Measurements from ENCODE around the gene GPR89A.

GPR89A gene

DNA sequence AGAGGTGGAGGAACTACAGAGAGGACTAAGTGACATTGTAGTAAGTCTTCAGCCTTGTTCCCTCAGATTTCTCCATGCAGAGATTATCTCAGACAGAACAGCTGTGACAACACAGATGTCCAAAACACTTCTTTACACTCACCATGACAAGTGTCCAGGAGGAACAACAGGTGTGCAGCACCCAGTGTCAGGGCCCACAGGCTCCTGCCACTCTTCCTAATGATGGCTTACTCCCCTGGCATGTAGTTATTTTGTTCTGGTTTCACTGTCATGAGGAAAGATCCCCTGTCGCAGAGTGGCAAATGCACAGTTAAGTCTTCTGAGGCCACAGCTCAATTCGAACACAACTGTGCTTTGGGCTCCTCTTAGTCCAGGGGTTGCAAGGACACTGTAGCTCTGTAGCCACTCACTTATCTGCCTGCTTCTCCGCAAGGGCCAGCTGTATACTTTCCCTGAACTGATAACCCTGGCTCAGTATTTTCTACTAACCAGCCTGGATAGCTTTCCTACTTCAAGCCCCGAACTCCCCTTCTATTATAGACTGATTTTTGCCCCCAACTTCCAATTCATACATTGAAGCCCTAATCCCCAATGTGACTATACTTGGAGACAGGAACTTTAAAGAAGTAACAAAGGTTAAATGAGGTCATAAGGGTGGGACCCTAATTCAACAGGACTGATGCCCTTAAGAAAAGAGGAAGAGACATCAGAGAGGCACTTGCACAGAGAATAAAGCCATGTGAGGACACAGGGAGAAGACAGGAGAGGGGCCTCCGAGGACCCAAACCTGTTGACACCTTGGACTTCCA is 88.2 kb downstream of the GPR89A start:
- Mint-ChIP-seq H3K36me3 (no peaks in the 10 kb centered on the region), H3K4me1 (peaks cover 11% of the 10 kb centered on the region), H3K9me3 (no peaks in the 10 kb centered on the region), H3K27me3 (peaks cover 43% of the 10 kb centered on the region), H3K4me3 (no peak overlapping the region), H3K27ac (no peak overlapping the region)
- DNase-seq, result no peak
- CTCF ChIA-PET, result no interaction called here

DNA sequence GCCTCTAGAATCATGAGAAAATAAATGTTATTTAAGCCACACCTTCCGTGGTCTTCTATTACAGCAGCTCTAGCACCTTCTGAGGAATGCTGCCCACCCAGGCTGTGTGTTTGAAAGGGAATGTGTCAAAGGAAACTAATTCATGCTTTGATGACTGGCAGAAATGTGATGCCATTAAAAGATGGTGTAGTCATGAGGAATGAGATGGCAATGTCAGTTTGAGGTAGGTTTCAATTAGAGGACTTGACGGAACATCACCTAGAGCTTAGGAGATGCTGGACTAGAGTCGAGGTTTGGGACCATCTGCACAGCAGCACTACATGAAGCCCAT is 88.8 kb downstream of the GPR89A start:
- DNase-seq, result no peak
- CTCF ChIA-PET, result no interaction called here
- H3K27ac Mint-ChIP-seq, result no peak overlapping the region
- no peaks in the 10 kb centered on the region for H3K9me3 Mint-ChIP-seq
- peaks cover 43% of the 10 kb centered on the region for H3K27me3 Mint-ChIP-seq
- H3K4me1 Mint-ChIP-seq, result peaks cover 5% of the 10 kb centered on the region
- H3K36me3 Mint-ChIP-seq, result no peaks in the 10 kb centered on the region
- no peak overlapping the region for H3K4me3 Mint-ChIP-seq

DNA sequence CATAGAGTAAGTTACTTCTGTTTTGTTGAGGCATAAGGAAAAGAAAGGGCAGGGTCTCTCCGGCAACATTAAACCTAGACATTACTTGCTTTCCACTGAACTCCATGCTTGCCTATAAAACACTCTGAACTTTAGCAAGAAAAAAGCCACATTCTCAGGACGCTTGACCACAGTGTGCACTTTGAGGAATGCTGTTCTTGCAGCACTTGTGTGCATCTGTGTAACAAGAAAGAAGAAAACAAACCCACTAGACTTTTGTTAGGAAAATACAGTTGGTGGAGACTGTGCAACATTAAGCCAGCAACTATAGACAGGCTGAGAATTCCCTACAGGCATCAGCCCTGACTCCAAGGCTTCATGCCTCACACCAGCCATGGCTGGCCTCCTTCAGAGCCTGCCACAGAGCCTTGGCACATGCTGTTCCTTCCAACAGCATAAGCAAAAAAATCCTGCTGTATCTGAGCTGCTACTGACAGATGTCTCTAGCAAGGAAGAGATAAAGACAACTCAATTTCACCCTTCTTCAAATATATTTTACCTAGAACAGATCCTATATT is 93.6 kb downstream of the GPR89A start:
- no peaks in the 10 kb centered on the region for H3K9me3 Mint-ChIP-seq
- no peak overlapping the region for H3K27ac Mint-ChIP-seq
- H3K4me3 Mint-ChIP-seq, result no peak overlapping the region
- peaks cover 53% of the 10 kb centered on the region for H3K27me3 Mint-ChIP-seq
- CTCF ChIA-PET, result no interaction called here
- no peaks in the 10 kb centered on the region for H3K4me1 Mint-ChIP-seq
- no peaks in the 10 kb centered on the region for H3K36me3 Mint-ChIP-seq
- no peak for DNase-seq

DNA sequence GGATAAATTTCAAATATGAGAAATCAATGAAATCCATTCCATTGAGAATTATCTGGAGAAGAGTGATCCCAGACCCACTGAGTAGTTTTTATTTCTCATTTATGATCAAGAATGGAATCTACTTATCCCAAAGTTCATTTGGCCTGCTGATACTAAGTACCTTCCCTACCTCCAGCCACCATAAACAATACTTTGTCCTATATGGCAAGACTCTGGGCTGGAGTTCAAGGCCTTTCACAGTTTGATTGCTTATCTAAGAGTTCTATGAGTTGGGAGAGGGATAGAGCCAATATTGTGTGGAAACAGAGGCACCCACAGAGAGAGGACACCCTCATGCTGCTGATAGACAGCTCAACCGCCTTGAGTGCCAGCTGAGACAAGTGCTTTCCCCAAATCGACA is 94.3 kb downstream of the GPR89A start:
- Mint-ChIP-seq H3K4me1 (no peaks in the 10 kb centered on the region), H3K36me3 (no peaks in the 10 kb centered on the region), H3K27me3 (peaks cover 54% of the 10 kb centered on the region), H3K9me3 (no peaks in the 10 kb centered on the region), H3K27ac (no peak overlapping the region), H3K4me3 (no peak overlapping the region)
- CTCF ChIA-PET, result no interaction called here
- DNase-seq, result no peak

DNA sequence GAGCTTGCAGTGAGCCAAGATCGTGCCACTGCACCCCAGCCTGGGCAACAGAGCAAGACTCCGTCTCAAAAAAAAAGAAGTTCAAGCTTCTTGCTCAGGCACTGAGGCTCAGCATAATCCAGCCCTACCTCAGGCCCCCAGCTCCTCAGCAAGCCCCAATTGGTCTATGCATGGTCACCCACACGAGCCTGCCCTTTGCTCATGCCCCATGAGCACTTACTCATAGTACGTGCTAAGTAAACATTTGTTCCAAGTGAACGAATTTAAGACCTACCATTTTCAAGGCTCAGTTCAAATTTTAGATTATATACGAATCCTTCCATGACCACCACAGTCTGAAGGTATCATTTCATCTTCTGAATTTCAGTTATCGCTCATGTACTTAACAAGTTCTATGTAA is 95.0 kb downstream of the GPR89A start:
- H3K27ac Mint-ChIP-seq, result no peak overlapping the region
- H3K9me3 Mint-ChIP-seq, result no peaks in the 10 kb centered on the region
- H3K27me3 Mint-ChIP-seq, result peaks cover 58% of the 10 kb centered on the region
- no peaks in the 10 kb centered on the region for H3K4me1 Mint-ChIP-seq
- no peak for DNase-seq
- CTCF ChIA-PET, result interaction anchor here (2.7 kb wide), 1 partner anchor 18 kb away, joined by 8 read pairs; no protein-coding TSS in a partner anchor
- no peaks in the 10 kb centered on the region for H3K36me3 Mint-ChIP-seq
- H3K4me3 Mint-ChIP-seq, result no peak overlapping the region

DNA sequence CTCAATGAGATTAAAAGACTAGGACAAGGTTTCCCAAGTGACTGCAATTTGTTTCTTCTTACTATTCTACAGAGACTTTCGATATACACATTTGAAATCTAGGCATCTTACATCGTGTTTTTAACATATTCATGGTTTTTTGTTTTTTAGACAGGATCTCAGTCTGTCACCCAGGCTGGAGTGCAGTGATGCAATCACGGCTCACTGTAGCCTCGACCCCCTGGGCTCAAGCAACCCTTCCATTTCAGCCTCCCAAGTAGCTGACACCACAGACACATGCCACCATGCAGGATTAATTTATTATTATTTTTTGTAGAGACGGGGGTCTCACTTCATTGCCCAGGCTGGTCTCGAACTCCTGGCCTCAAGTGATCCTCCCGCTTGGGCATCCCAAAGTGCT is 97.8 kb downstream of the GPR89A start:
- Mint-ChIP-seq H3K27me3 (peaks cover 46% of the 10 kb centered on the region), H3K9me3 (no peaks in the 10 kb centered on the region), H3K4me1 (no peaks in the 10 kb centered on the region), H3K4me3 (no peak overlapping the region), H3K36me3 (no peaks in the 10 kb centered on the region), H3K27ac (no peak overlapping the region)
- no peak for DNase-seq
- CTCF ChIA-PET, result interaction anchor here (2.7 kb wide), 1 partner anchor 15 kb away, joined by 8 read pairs; no protein-coding TSS in a partner anchor

DNA sequence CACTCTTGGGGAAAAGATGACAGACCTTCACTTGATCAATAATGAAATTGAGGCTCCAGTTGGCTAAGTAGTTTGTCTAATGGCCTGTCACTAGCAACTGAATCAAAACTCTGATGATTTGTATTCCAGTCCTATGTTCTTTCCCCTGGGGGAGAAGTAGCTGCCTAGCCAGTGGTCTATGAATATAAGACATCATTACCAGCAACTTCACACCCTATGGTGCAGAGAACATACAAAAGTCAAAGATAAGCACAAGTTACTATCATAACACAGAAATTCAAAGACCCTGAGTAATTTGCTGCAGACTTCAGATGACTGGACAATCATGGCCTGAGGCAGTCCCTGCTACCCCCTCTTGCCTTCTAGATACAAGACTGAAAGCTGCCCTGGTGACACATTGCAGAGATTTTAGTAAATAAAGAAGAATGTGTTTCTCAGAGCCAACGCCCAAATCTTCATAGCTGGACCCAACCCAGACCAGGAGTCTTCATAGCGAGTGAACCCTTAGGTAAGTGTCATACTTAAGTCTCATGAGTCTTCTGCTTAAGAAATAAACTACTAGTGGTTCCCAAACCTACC is 98.4 kb downstream of the GPR89A start:
- Mint-ChIP-seq H3K27me3 (peaks cover 47% of the 10 kb centered on the region), H3K36me3 (no peaks in the 10 kb centered on the region), H3K27ac (no peak overlapping the region), H3K4me1 (no peaks in the 10 kb centered on the region), H3K9me3 (no peaks in the 10 kb centered on the region), H3K4me3 (no peak overlapping the region)
- no peak for DNase-seq
- CTCF ChIA-PET, result no interaction called here

DNA sequence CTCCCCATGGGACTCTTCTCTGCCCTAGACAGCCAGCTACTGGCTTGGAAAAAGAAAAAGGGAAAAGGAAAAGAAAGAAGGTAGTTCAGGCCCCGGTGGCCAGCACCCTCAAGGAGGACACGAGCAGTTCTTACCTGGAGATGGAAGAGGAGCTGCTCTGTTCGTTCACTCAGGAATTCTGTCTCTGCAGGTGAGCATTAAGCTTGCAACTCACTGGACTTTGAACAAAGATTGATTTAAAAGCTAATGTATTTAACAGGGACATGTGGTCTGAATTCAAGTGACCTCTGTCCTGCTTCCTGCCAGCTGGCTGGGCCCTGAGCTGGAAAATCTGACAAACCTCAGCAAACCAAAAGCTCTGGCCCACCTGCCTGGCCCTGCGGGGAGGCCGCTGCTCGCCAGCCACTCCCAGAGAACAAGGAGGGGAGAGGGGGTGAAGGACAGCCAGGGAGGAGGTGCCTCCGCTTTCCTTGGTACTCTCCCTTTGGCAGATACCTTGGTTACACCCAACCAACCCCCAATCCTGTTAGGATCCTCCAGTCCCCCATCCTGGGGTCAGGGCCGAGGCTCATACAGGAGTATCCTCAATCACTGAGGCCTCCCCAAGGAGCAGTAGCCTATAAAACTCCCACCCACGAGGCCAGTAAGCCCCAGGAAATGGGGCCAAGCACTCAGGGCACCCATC is 99.5 kb downstream of the GPR89A start, which contains the start of gene PDZK1:
Gene PDZK1, minus strand, starts transcription at position 186 of the 685 bp plus-strand sequence. CDS start 19,347 bp downstream, outside the sequence.
- DNase-seq, result no peak
- Mint-ChIP-seq H3K27me3 (peaks cover 49% of the 10 kb centered on the region), H3K9me3 (no peaks in the 10 kb centered on the region), H3K27ac (no peak within 1 kb of the TSS), H3K36me3 (no peaks in the 10 kb centered on the region), H3K4me3 (no peak within 1 kb of the TSS), H3K4me1 (no peaks in the 10 kb centered on the region)
- CTCF ChIA-PET, result no interaction called here

DNA sequence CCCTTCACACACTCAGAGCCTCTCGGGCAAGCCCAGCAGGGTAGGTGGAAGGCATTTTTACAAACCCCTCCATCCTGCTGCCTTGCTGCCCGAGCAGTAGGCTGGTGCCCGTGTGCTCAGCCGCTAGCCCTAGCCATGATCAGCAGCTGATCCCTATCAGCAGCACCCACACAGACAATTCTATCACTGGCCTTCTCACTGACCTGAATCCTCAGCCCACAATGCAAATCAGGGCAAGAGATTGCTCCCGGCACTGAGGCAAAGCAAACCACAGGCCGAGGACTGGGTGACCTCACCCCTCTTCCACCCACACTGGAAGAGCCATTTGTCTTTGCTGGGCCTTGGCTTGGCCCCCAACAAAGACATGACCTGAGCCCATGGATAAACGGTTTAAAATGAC is 100.3 kb downstream of the GPR89A start:
- no peak overlapping the region for H3K4me3 Mint-ChIP-seq
- no peaks in the 10 kb centered on the region for H3K9me3 Mint-ChIP-seq

DNA sequence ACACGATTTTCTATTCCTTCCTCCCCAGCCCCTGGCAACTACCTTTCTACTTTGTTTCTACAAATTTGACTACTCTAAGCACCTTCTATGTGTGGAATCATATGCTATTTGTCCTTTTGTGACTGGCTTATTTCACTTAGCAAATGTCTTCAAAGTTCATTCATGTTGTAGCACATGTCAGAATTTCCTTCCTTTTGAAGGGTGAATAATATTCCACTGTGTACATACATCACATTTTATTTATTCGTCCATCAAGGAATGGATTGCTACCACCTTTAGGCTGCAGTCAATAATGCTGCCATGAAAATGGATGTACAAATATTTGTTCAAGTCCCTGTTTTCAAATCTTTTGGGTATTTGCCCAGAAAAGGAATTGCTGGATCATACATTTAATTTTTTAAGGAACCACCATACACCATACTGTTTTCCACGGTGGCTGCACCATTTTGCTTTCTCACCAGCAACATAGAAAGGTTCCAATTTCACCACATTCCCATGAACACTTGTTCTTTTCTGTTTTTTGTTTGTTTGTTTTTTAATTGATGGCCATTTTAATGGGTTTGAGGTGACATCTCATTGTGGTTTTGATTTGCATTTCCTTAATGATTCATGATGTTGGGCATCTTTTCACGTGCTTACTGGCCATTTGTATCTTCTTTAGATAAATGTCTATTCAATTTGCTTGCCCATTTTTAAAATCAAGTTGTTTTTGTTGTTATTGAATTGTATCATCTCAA is 102.7 kb downstream of the GPR89A start:
- CTCF ChIA-PET, result interaction anchor here (1.0 kb wide), 1 partner anchor 9 kb away, joined by 4 read pairs; the partner anchor contains the start of gene CD160
- Mint-ChIP-seq H3K27me3 (peaks cover 29% of the 10 kb centered on the region), H3K4me1 (no peaks in the 10 kb centered on the region), H3K36me3 (no peaks in the 10 kb centered on the region), H3K9me3 (no peaks in the 10 kb centered on the region), H3K27ac (no peak overlapping the region), H3K4me3 (no peak overlapping the region)
- no peak for DNase-seq

More for the DNA sequence above, 100.3 kb downstream of the GPR89A start:
- Mint-ChIP-seq H3K27me3 (peaks cover 49% of the 10 kb centered on the region), H3K36me3 (no peaks in the 10 kb centered on the region), H3K4me1 (no peaks in the 10 kb centered on the region), H3K27ac (no peak overlapping the region)
- CTCF ChIA-PET, result no interaction called here
- no peak for DNase-seq

DNA sequence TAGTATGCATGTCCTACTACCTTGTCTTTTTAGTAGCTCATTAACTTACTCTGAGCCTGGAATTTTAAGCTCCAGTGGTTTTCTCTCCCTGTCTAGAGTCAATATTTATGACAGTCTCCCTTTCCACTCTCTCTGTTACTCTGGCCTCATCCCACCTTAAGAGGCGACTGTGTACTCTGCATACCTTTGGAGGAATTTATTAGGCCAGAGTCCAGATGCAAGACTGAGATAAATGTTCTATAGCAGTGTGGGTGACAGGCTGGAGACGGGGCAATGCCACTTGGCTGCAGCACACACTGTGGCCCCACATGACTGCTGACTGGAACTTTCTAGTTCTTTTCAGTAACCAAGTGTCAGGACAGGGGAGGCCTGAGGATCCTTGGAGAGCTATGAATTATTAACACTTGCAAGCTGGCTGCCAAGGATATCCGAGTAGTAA is 103.4 kb downstream of the GPR89A start:
- Mint-ChIP-seq H3K9me3 (no peaks in the 10 kb centered on the region), H3K4me1 (no peaks in the 10 kb centered on the region), H3K27ac (no peak overlapping the region), H3K4me3 (no peak overlapping the region), H3K36me3 (no peaks in the 10 kb centered on the region), H3K27me3 (peaks cover 29% of the 10 kb centered on the region)
- CTCF ChIA-PET, result interaction anchor here (1.0 kb wide), 1 partner anchor 9 kb away, joined by 4 read pairs; the partner anchor contains the start of gene CD160
- DNase-seq, result no peak

DNA sequence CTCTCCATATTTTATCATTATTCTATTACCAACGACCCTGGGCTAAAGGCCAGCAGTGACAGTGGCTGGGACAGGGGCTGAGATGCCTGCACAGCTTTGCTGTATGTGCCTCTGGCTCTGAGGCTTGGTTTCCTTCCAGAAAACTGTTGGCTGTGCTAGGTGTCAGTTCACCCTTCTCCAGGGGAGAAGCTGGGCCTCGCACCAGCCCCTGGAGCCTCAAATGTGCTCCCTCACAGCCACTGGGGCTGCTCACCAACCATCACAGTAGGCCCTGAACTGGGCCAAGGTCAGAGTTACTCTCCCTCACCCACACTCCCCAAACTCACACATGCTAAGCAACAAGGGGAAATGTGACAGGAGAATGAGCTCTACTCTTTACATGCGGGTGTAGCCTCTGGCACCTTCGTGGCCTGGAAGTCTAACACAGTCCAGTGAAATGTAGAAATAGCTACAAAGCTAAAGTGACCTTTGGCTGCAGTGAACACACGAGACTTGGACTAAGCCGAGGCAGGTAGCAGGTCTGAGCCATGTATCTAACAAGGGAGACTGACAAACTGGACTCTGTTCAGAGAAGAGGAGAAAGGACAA is 106.8 kb downstream of the GPR89A start:
- H3K4me3 Mint-ChIP-seq, result no peak overlapping the region
- CTCF ChIA-PET, result no interaction called here
- no peak for DNase-seq
- peaks cover 6% of the 10 kb centered on the region for H3K4me1 Mint-ChIP-seq
- peaks cover 16% of the 10 kb centered on the region for H3K27me3 Mint-ChIP-seq
- H3K36me3 Mint-ChIP-seq, result no peaks in the 10 kb centered on the region
- no peaks in the 10 kb centered on the region for H3K9me3 Mint-ChIP-seq
- no peak overlapping the region for H3K27ac Mint-ChIP-seq

DNA sequence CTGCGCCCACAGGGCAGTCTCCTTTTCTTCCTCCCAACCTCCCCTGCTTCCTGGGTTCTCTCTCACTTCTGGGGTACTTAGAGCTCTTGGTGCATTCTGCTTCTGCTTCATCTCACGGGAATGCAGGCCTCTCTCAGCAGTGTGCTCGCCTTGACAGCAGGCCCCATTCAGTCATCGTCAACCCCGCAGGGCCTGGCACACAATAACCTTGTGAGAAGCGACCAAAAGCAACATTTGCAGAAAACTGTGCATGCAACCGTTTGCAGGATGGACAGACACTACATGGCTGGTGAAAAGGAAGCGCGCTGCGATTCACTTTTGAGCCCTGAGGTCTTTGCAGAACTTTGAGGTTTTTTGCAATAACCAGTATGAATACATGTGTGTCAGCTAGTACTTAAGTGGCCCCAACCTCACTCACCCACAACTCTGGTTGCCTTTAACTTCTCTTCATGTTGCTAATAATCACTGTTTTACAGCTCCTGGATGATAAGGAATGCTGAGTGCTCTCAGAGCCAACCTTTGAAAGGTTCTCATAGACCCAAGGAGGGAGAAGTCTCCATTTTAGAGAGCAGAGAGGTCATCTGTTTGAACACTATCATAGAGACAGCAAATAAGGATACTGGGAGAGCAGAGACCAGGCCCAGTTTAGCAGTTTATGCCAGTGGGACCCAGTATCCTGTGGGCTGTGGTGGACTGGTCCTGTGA is 109.0 kb downstream of the GPR89A start:
- Mint-ChIP-seq H3K4me1 (peaks cover 17% of the 10 kb centered on the region), H3K9me3 (no peaks in the 10 kb centered on the region), H3K4me3 (no peak overlapping the region), H3K27ac (no peak overlapping the region), H3K36me3 (no peaks in the 10 kb centered on the region), H3K27me3 (peaks cover 30% of the 10 kb centered on the region)
- CTCF ChIA-PET, result no interaction called here
- no peak for DNase-seq

Data from activated naive CD4-positive, alpha-beta T cell treated with anti-CD3 and anti-CD28 coated beads, Interleukin-2, amount 10 ng/mL, durations not matched to agents 7 days and 5 days (primary cell).